Cardiac muscle cell (in vitro differentiated cells and primary cell): ENCODE data around the gene PGLYRP4. TPM values are rescaled to one million over a fixed set of nuclear protein-coding genes. Genes with fewer than 3 reads are reported as not detected.
"Not testable (repeated sequence)": the region's sequence is repeated elsewhere in the genome, so short reads cannot be mapped to it uniquely, and the experiment has no call there.

Source experiments
- DNase-seq, 2 donors: peaks; one replicate each; pipeline versions ENCODE4 v3.0.0 to v3.0.0-alpha.2; 2010 to 2017; ENCODE audit warnings: low read depth in 1 of 2, low spot score in 1 of 2
- H3K27ac ChIP-seq: fragments of 200-600 bp; sonication (generic); 2 replicates; pipeline ENCODE4 v1.5.1; 2016
- H3K27me3 ChIP-seq: fragments of 200-600 bp; sonication (generic); 2 replicates; pipeline ENCODE4 v1.6.0; 2016; ENCODE audit warnings: control low read depth
- H3K36me3 ChIP-seq: fragments of 200-600 bp; sonication (generic); 2 replicates; pipeline ENCODE4 v1.5.1; 2016; ENCODE audit warnings: control low read depth
- H3K4me1 ChIP-seq: fragments of 200-600 bp; sonication (generic); 2 replicates; pipeline ENCODE4 v1.8.1; 2017; ENCODE audit warnings: low read depth, mild to moderate bottlenecking, mixed run types
- H3K4me3 ChIP-seq: fragments of 200-600 bp; sonication (generic); 2 replicates; pipeline ENCODE4 v1.5.1; 2016; ENCODE audit warnings: mild to moderate bottlenecking
- H3K9me3 ChIP-seq: fragments of 200-600 bp; sonication (generic); 2 replicates; pipeline ENCODE4 v1.5.1; 2017; ENCODE audit warnings: low read depth, mild to moderate bottlenecking, control low read depth
- polyA plus RNA-seq: library from polyadenylated mRNA; unstranded; fragments of >200 nt; fragmentation: Nextera tagmentation; extraction: Ambion mirVana; gene quantifications from 2 replicates; pipeline ENCODE4 v1.2.1, GENCODE V29; 2016
- total RNA-seq: library from RNA; depleted of rRNA; stranded (reverse); fragments of >200 nt; gene quantifications from 2 replicates; pipeline ENCODE4 v1.2.3, GENCODE V29; 2016
- TF ChIP-seq, protein P1 (sequence below): IDR thresholded peaks from 2 replicates; pipeline ENCODE4 v1.5.1; 2012; ENCODE audit warnings: low read depth, mild to moderate bottlenecking, low read length

Gene PGLYRP4
- total and polyA plus RNA-seq, 2 experiments from 2014 or later: 0.33 TPM; not detected in 1

DNA sequence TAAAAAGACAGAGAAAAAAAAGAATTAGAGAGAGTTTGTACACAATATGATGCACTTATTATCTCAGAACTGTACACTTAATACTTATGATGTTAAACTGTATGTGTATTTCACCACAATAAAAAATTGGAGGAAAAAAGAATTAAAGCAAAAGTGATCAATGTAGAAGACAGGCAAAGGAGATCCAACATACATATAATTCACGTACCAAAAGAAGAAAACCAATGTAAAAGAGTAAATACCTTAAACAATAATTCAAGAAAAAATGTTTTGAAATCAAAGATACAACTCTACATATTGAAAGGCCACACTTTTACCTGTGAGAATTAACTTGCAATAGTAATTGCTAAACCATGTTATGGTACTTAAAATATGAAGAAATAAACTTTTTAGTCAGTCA, 26.1 kb downstream of the PGLYRP4 start:
- Histone ChIP-seq H3K36me3 (no peaks in the 10 kb centered on the region), H3K27me3 (no peaks in the 10 kb centered on the region), H3K4me3 (no peak overlapping the region), H3K4me1 (no peaks in the 10 kb centered on the region), H3K9me3 (no peaks in the 10 kb centered on the region), H3K27ac (no peak overlapping the region)
- TF ChIP-seq, protein P1, sequence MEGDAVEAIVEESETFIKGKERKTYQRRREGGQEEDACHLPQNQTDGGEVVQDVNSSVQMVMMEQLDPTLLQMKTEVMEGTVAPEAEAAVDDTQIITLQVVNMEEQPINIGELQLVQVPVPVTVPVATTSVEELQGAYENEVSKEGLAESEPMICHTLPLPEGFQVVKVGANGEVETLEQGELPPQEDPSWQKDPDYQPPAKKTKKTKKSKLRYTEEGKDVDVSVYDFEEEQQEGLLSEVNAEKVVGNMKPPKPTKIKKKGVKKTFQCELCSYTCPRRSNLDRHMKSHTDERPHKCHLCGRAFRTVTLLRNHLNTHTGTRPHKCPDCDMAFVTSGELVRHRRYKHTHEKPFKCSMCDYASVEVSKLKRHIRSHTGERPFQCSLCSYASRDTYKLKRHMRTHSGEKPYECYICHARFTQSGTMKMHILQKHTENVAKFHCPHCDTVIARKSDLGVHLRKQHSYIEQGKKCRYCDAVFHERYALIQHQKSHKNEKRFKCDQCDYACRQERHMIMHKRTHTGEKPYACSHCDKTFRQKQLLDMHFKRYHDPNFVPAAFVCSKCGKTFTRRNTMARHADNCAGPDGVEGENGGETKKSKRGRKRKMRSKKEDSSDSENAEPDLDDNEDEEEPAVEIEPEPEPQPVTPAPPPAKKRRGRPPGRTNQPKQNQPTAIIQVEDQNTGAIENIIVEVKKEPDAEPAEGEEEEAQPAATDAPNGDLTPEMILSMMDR: no peak
- DNase-seq: no peak

DNA sequence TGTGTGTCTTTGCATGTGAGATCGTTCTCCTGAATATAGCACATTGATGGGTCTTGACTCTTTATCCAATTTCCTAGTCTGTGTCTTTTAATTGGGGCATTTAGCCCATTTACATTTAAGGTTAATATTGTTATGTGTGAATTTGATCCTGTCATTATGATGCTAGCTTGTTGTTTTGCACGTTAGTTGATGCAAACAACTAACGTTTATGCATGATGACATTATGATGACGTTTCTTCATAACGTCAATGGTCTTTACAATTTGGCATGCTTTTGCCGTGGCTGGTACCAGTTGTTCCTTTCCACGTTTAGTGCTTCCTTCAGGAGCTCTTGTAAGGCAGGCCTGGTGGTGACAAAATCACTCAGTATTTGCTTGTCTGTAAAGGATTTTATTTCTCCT, 30.5 kb downstream of the PGLYRP4 start:
- H3K9me3 ChIP-seq, H3K4me1 ChIP-seq, H3K27me3 ChIP-seq, H3K36me3 ChIP-seq, DNase-seq, H3K27ac ChIP-seq, H3K4me3 ChIP-seq: not testable (repeated sequence)

DNA sequence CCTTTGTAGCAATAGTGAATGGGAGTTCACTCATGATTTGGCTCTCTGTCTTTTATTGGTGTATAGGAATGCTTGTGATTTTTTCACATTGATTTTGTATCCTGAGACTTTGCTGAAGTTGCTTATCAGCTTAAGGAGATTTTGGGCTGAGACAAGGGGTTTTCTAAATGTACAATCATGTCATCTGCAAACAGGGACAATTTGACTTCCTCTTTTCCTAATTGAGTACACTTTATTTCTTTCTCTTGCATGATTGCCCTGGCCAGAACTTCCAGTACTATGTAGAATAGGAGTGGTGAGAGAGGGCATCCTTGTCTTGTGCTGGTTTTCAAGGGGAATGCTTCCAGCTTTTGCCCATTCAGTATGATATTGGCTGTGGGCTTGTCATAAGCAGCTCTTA, 32.6 kb downstream of the PGLYRP4 start:
- not testable (repeated sequence) for H3K9me3 ChIP-seq, DNase-seq, H3K27ac ChIP-seq, H3K4me3 ChIP-seq, H3K4me1 ChIP-seq, H3K36me3 ChIP-seq, H3K27me3 ChIP-seq

DNA sequence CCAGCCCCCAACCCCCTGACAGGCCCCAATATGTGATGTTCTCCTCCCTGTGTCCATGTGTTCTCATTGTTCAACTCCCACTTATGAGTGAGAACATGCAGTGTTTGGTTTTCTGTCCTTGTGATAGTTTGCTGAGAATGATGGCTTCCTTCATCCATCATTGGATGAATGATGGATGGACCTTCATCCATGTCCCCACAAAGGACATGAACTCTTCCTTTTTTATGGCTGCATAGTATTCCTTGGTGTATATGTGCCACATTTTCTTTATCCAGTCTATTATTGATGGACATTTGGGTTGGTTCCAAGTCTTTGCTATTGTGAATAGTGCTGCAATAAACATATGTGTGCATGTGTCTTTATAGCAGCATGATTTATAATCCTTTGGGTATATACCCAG, 34.3 kb downstream of the PGLYRP4 start:
- DNase-seq, H3K4me3 ChIP-seq, H3K36me3 ChIP-seq, H3K27ac ChIP-seq, H3K27me3 ChIP-seq, H3K9me3 ChIP-seq, H3K4me1 ChIP-seq: not testable (repeated sequence)

DNA sequence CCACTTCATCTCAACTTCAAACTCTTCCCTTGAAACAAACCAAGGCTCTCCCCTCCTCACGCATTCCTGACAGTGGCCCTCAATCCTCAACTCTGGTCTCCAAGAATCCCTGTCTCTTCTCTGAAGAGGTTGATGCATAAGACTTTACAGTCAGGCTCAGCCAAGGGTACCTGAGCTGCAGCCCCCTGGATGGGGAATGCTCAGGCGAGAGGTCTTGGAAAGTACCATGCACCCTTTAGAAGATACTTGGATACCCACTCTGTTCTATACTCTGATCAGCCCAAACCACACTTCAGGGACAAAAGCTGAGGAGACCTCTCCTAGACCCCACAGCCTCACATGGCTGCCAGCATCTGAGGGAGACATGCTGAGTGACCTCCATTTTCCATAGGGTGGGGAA, 35.4 kb downstream of the PGLYRP4 start:
- Histone ChIP-seq H3K4me3 (no peak overlapping the region), H3K9me3 (no peaks in the 10 kb centered on the region), H3K27me3 (no peaks in the 10 kb centered on the region), H3K27ac (no peak overlapping the region), H3K4me1 (no peaks in the 10 kb centered on the region), H3K36me3 (no peaks in the 10 kb centered on the region)
- DNase-seq: no peak
- TF ChIP-seq, protein P1: no peak

DNA sequence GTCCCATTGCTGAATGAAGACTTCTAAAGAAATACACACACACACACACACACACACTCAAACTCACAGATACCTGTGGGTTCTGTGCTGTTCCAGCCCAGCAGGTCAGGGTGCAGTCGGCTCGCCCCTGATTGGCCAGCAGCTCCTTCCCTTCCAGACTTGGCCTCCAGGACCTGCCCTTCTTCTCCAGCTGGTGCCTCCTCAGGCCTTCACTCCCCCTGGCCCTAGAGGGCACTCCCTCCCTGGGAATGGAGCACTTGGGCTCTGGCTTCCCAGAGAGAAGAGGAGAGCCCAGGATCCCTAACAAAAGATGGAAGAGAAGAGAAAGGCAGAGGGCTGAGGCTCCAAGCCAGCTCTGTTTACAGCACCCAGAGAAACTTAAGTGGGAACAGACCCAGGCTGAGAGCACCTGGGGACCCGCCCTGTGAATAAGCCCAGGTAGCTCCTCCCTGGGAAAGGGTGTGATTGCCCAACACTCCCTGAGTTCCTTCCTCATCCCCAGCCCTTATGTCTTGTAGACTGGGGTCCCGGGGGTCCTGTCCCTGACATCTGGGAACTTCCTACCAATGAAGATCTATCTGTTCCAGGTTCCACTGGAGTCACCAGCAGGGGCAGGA, 36.0 kb downstream of the PGLYRP4 start, which contains the start of gene PGLYRP3:
Gene PGLYRP3 (minus strand): TSS at position 383 of the 617 bp plus-strand sequence. CDS start 2,287 bp downstream, outside the sequence.
- TF ChIP-seq, protein P1: no peak
- H3K27ac ChIP-seq: no peak within 1 kb of the TSS
- no peaks in the 10 kb centered on the region for H3K36me3 ChIP-seq
- no peaks in the 10 kb centered on the region for H3K4me1 ChIP-seq
- H3K27me3 ChIP-seq: no peaks in the 10 kb centered on the region
- DNase-seq: peak in 1 of 2 donors; percentile 14
- H3K4me3 ChIP-seq: no peak within 1 kb of the TSS
- no peaks in the 10 kb centered on the region for H3K9me3 ChIP-seq

DNA sequence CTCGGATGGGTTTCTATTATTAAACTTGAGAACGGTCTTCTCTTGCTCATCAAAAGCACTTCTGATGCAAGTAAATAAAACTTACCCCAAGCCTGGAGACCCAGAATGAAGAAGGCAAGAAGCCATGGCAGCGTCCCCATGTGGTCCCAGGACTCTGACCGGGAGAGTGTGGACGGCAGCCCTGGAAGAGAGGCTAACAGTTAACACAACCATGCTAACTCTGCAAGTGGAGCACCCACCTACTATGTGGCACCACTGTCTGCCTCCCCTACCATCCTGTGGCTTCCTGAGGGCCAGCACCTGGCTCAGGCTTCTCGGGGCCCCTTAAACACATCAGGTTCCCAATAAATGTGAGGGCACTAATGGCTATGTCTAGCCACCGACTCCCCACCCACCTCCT, 38.1 kb downstream of the PGLYRP4 start:
- no peaks in the 10 kb centered on the region for H3K27me3 ChIP-seq
- H3K4me1 ChIP-seq: no peaks in the 10 kb centered on the region
- no peak overlapping the region for H3K4me3 ChIP-seq
- H3K27ac ChIP-seq: no peak overlapping the region
- H3K9me3 ChIP-seq: no peaks in the 10 kb centered on the region
- H3K36me3 ChIP-seq: no peaks in the 10 kb centered on the region
- DNase-seq: no peak
- TF ChIP-seq, protein P1: no peak
